Retinal pigment epithelial cell (primary cell): ENCODE results near the gene FAM133A.

ENCODE experiments used
- DNase-seq: peaks from one replicate; pipeline ENCODE4 v3.0.0-alpha.2; 2010; ENCODE audit warnings: low read depth
- H3K4me3 ChIP-seq: 2 replicates; pipeline ENCODE4 v1.5.1; 2011; ENCODE audit warnings: mild to moderate bottlenecking, low read length, control low read depth, moderate library complexity
- TF ChIP-seq, protein P1 (sequence below): conservative IDR thresholded peaks from 2 replicates; pipeline ENCODE4 v1.5.1; 2011; ENCODE audit warnings: low read depth, low read length, control low read depth, inconsistent platforms

Gene FAM133A

DNA sequence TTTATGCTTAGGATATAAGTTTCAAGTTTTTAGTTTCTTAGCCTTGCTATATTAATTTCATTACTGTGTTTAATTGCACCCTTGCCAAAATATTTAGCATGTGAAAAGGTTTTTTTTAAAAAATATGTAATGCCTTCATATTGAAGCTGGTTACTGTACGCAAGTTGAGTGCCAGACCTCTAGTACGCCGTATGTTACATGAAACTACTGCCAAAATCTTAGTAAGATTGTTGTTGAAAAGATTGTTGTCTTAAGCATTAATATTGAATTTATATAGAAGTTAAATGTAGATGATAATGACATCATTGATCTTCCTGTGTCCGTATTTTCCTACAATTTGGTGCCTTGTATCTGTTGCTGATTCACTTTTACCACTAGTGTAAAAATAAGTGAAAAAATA is 37.1 kb downstream of the FAM133A start:
- TF ChIP-seq, protein P1, sequence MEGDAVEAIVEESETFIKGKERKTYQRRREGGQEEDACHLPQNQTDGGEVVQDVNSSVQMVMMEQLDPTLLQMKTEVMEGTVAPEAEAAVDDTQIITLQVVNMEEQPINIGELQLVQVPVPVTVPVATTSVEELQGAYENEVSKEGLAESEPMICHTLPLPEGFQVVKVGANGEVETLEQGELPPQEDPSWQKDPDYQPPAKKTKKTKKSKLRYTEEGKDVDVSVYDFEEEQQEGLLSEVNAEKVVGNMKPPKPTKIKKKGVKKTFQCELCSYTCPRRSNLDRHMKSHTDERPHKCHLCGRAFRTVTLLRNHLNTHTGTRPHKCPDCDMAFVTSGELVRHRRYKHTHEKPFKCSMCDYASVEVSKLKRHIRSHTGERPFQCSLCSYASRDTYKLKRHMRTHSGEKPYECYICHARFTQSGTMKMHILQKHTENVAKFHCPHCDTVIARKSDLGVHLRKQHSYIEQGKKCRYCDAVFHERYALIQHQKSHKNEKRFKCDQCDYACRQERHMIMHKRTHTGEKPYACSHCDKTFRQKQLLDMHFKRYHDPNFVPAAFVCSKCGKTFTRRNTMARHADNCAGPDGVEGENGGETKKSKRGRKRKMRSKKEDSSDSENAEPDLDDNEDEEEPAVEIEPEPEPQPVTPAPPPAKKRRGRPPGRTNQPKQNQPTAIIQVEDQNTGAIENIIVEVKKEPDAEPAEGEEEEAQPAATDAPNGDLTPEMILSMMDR, result no peak
- H3K4me3 ChIP-seq, result no peak overlapping the region
- no peak for DNase-seq

DNA sequence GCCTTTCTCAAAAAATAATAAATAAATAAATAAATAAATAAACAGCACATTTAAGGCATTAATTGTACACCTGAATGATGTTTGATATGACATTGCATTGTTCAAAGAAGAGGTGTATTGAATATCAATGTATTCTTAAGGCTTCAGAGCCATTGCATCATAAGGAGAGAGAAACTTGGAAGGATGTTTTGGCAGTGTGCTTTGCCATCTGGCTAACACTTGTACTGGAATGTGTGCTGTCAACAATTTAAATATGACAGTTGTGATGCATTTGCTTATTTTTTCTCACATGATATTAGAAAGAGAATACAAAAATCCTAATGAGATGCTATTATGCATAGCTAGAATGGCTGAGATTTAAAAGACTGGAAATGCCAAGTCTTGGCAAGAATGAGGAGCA is 67.8 kb downstream of the FAM133A start:
- TF ChIP-seq, protein P1, result no peak
- no peak overlapping the region for H3K4me3 ChIP-seq
- DNase-seq, result no peak

DNA sequence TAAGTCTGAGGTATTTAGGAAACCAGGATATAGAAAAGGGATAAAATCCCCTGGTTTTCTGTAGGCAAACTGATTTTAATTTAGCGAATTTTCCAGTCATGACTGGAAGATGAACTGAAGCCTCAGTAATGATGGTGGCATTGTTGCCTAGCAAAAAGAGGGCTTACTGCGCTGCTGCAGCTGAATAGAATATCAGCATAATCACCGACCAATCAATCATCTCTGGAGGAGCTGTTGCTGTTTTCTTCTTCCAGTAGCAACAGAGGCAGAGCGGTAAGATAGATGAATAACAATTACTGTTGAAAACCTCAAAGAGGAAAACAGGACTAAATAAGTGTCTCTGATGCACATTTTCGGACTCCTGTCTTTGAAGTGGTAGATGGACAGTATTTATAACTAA is 86.2 kb downstream of the FAM133A start:
- no peak for DNase-seq
- TF ChIP-seq, protein P1, result no peak
- no peak overlapping the region for H3K4me3 ChIP-seq
